ENCODE results near the gene ZNF554. TPM values are rescaled to one million over a fixed set of nuclear protein-coding genes. Genes with fewer than 3 reads are reported as not detected.

The ZNF554 gene
- total and polyA plus RNA-seq, 2 donors (not counting 3 experiments of a cell fraction or from before 2014, with no cell fraction given): 1.2 to 1.6 TPM

- Histone ChIP-seq H3K4me2 (ENCODE audit: insufficient read depth, low read length) (peak within 1 kb of the TSS; percentile 89), H4K20me1 (replicated peaks; ENCODE audit: control insufficient read depth, extremely low read depth, insufficient read depth, low read length) (no peaks in the 10 kb centered on the region), H3K4me3 (replicated peaks in 1 of 3; ENCODE audit: insufficient read depth in 1 of 3, low read depth in 1 of 3, low read length in 3 of 3) (peak within 1 kb of the TSS; percentile 83 to 89 (median 86)), H3K27me3 (ENCODE audit: control insufficient read depth in 2 of 2, insufficient read depth in 2 of 2, low read length in 2 of 2) (no peaks in the 10 kb centered on the region), H3K9me3 (replicated peaks; ENCODE audit: control insufficient read depth, insufficient read depth, low read length) (no peaks in the 10 kb centered on the region), H3K9me1 (replicated peaks; ENCODE audit: control insufficient read depth, extremely low read depth, insufficient read depth, low read length) (no peaks in the 10 kb centered on the region), H2AFZ (ENCODE audit: low read depth, low read length) (peak within 1 kb of the TSS; percentile 71), H3K27ac (ENCODE audit: insufficient read depth, low read depth, low read length) (peak within 1 kb of the TSS; percentile 84), H3K36me3 (ENCODE audit: control insufficient read depth in 2 of 2, extremely low read depth in 1 of 2, insufficient read depth in 2 of 2, low read length in 2 of 2) (no peaks in the 10 kb centered on the region), H3K4me1 (ENCODE audit: control insufficient read depth, extremely low read depth, insufficient read depth, low read length) (peaks cover 24% of the 10 kb centered on the region), H3K79me2 (ENCODE audit: control insufficient read depth, insufficient read depth, low read length) (peaks cover 73% of the 10 kb centered on the region), H3K9ac (replicated peaks; ENCODE audit: extremely low read depth, insufficient read depth, low read length) (peak within 1 kb of the TSS; percentile 92)
- ChIA-PET POLR2A (interaction anchor here (0.6 to 0.8 kb wide), 2 partner anchors 49 to 307 kb away, joined by 4 to 8 read pairs; partner anchors contain the start of gene GADD45B), CTCF (interaction anchor here (0.6 to 1.1 kb wide), 3 partner anchors 58 to 260 kb away, joined by 3 to 4 read pairs (median 4); partner anchors contain the start of gene ZNF555)
- no peak for TF ChIP-seq JUN (IDR thresholded peaks at IDR 0.05; ENCODE audit: borderline replicate concordance, insufficient read depth, insufficient read length, low read depth)
- TF ChIP-seq POLR2A (IDR thresholded peaks at IDR 0.05; ENCODE audit: low read depth, low read length): peak; percentile 84
- peak; percentile 99 for TF ChIP-seq MYC (IDR thresholded peaks at IDR 0.05; ENCODE audit: low read depth, low read length)
- no peak for TF ChIP-seq GATA2 (IDR thresholded peaks at IDR 0.05; ENCODE audit: insufficient read depth, insufficient read length, low read depth, low read length)
- peak; percentile 100 for TF ChIP-seq MAX (IDR thresholded peaks at IDR 0.05; ENCODE audit: insufficient read depth, insufficient read length)
- TF ChIP-seq FOS (IDR thresholded peaks at IDR 0.05; ENCODE audit: borderline replicate concordance, insufficient read depth, low read length): no peak
- TF ChIP-seq EZH2 (IDR thresholded peaks at IDR 0.05; ENCODE audit: borderline replicate concordance, low read depth, low read length, severe bottlenecking): no peak
- peak; percentile 82 for TF ChIP-seq POLR2AphosphoS5 (IDR thresholded peaks at IDR 0.05; ENCODE audit: insufficient read depth, low read depth, low read length)
- TF ChIP-seq CTCF (IDR thresholded peaks at IDR 0.05; ENCODE audit: extremely low read depth in 1 of 2, insufficient read depth in 1 of 2, low read depth in 1 of 2, low read length in 2 of 2): peak; percentile 21 to 49
- dilution Hi-C loops (cut with MboI; ENCODE audit: extremely low pct_ligation_motif_present, low sequenced_read_pairs): no loop called here
- FAIRE-seq: peak; percentile 99
- BruUV-seq (replicated peaks): no TSS peak
- DNase-seq (ENCODE audit: low read depth, low spot score): peak; percentile 99
- intact Hi-C loops (cut with micrococcal nuclease): loop anchor here (2.0 kb wide), 1 partner anchor 36 kb away; the partner anchor contains the start of gene ZNF554
These were observed 36.5 kb upstream of the ZNF554 start, which contains the start of gene SGTA for GRCh38 chr19:2782936-2783780. Gene SGTA (minus strand): TSS chr19:2783273. CDS start chr19:2769068, 14,205 bp downstream.

Measured in endothelial cell of umbilical vein (primary cell).